Bone marrow (tissue), 2 donors: ENCODE measurements around the gene GALK1.

Experiments used
- DNase-seq, 2 donors: peaks; one replicate each; lab custom pipeline; 2025; lab: John Stamatoyannopoulos, UW

The GALK1 gene

DNA sequence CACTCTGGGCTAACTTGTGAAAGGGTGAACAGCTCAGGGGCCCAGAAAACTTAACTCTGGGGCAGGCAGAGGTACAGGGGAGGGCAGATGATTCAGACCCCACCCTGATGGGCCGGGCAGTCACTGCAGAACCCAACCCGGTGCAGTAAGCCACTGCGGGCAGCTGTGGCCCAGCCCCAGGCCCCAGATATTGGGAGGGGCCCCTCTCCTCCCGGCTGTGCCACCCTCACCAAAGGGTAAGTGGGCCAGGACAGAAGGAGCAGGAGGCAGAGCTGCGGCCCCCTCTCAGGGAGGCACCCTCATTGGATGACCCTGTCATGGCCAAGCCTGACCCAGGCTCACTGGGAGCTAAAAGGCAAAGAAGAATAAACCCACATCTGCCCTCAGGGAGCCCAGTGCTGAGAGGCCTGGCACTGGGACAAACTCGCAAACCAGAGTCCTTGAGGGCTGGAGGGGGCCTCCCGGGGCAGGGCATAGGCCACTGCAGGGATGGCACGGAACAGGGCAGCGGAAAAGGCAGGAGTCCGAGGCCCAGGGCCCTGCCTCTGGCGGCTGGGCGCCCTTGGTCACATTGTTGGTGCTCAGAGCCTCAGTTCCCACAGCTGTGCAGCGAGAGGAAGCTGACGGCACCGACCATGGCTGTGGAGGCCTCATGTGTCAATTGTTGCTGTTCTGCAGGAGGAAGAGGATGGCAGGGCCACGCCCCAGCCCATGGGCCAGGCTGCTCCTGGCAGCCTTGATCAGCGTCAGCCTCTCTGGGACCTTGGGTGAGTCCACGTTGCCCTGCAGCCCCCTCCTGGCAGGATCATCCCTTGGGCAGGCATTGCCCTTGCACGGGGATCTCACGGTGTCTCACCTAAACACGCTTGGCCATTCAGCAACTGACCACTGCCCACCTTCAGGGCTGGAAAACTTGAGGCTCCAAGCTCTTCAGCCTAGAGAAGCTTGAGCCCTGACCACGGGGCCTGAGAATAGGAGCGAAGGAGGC lies 40.7 kb downstream of the GALK1 start:
- DNase-seq: no peak

DNA sequence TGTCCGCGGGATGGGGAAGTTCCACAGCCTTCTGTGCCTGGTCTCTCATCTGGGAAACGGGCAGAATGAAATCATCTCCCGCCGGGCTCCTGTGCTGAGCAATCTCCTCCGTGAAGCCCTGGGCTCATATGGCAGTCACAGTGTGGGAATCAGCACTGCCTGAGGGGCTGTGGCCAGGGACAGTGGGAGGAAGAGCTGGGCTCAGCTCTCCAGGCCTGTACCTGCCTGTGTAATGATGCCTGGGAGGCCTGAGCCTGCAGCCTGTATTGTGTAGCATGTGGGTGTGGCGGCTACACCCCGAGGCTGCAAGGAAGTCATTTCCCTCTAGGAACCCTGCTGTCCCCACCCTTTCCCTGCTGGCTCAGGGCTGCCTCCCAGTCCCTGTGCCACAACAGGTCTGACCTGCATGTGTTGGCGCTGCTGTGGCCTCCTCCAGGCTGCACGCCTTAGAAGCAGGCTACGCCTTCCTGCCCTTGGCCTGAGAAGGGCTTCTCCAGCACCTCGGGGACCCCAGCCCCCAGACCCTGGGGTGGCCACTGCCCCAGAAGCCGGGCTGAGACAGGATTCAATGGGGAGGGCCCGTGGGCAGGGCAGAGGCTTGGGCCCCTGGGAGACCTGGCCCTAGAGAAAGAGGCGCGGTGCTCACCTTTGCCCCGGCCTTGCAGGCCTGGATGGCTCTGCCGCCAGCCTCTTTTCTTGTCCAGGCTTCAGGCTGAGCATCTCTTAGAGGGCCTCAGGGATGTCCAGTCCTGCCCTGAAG lies 41.6 kb downstream of the GALK1 start:
- DNase-seq: no peak

DNA sequence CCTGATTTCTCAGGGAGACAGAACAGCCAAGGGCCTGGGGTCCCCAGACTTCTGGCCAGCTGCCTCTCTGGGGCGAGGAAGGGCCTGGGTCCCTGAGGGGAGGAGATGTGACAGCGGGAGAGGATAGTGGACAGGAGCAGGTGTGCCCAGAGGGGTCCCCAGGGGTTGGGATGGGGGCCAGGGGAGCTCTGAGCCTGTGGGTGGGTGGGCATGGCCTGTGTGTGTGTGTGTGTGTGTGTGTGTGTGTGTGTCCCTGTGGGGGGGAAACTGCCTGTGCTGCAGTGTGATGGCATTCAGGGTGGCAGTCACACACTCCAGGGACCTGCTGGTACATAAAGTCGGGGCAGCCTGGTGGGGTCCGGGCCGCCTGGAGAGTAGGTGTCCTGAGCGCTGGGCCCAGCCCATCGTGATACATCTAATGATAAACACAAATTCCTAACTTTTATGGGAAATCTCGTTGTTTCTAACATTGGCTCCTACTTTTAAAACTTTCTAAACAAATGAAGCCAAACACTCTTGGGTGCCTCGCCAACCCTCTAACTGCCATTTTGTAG lies 42.4 kb downstream of the GALK1 start:
- DNase-seq: no peak

DNA sequence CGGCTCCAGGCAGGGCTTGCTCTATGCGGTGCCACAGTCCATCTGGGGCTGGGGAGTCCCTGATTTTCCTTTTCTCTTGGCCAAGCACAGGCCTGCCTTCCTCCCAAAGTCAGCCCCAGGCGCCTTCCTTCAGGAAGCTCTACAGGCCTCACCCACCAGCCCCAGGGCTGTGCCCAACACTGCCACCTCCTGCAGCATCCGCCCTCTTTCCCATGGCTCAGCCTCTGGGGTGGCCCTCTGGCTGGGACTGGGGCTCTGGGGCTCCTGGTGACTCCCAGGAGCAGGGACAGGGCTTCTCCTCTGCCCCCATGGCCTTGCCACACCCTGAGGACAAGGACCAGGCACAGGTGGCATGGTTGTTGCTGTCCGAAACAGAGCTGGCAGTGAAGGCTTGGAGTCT lies 42.9 kb downstream of the GALK1 start:
- no peak for DNase-seq

DNA sequence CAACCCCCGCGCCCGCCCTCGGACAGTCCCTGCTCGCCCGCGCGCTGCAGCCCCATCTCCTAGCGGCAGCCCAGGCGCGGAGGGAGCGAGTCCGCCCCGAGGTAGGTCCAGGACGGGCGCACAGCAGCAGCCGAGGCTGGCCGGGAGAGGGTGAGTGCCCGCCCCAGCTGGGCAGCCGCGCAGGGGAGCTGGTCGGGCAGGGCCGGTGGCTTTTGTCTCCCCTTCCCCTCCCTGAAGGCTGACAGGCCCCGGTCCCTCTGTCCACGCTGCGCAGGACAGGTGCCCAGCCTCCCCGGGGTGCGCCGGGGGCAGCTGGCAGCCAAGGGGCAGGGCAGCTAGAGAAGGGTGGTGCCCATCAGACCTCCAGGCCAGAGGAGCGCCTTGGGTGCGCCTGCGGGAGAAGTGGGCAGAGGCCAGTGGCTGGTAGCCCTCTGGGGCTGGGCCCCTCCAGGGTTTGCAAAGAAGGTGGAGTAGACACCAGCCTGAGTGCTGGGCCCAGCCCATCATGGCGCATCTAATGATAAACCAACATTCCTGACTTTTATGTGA lies 43.5 kb downstream of the GALK1 start:
- no peak for DNase-seq

DNA sequence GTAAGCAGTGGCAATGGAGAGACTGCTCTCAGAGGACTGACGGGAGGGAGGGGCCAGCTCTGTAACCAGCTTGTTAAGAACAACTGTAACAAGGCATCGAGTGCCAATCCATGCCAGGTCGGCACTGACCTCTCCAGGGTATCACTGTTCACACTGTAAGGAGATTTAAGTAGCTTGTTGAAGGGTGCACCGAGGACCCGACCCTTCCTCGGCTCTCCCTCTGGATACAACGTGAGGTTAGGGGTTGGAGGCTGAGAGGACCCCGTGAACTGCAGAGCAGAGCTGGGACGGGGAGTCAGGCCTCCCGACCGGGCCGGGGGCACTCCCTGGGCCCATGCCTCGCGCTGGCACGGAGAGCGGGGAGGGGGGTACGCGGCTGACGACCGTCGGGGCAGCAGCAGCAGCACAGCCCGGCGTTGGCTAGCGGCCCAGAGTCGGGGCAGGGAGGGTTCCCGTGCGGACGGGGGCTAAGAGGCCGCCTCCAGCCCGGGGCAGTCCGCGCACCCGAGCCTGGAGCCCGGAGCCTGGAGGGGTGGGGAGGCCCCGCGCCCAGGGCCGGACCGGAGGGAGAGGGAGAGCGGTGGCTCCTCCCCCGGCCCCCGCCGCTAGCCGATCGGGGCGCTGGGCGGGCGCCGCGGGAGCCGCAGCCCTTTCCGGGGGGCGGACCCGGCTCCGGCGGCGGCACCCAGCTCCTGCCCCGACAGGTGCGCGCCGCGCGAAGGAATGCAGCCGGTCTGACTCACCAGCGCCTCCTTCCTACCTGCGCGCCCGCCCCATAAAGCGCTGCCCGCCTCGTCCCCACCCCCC lies 44.1 kb downstream of the GALK1 start, which contains the start of gene ITGB4:
Gene ITGB4 (plus strand): TSS at position 804 of the 807 bp plus-strand sequence. CDS start 3,245 bp downstream, outside the sequence.
- no peak for DNase-seq

DNA sequence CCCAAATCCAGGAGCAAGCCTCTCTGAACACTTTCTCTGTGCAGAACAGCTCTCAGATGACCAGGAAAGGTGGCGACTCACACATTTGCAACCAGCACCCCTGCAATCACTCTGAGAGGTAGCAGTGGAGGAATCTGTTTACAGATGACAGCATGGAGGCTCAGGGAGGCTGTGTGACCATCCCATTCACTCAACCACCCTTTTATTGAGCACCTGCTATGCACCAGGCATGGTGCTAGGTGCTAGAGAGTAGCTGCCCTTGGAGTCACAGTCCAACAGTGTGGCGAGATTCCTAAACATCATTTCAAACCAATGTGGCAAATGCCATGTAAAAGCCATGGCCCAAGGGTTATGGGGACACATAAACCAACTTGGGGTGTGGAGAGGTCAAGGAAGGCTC lies 45.3 kb downstream of the GALK1 start:
- DNase-seq: no peak

DNA sequence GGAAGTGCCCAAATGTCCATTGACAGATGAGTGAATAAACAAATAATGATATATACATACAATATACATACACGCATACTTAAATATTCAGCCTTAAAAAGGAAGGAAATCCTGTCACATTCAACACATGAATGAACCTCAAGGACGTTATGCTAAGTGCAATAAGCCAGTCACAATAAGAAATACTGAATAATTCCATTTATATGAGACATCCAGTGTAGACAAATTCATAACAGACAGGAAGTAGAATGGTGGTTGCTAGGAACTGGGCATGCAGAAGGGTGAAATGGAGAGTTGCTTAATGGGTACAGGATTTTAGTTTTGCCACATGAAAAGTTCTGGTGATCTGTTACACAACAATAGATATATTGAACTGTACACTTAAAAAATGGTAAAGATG lies 52.5 kb downstream of the GALK1 start:
- DNase-seq: no peak
